DND-41 (cell line): Measurements from ENCODE around the gene SPECC1.

Experiments
- ATAC-seq: fragments of 200-7000 bp; cut with Tn5 transposase; 3 replicates; pipeline ENCODE4 v1.9.1; 2021; ENCODE audit warnings: low read depth; ENCODE audit not compliant: insufficient read depth
- DNase-seq: peaks from one replicate; pipeline ENCODE4 v3.0.0-alpha.2; 2020
- H2AFZ ChIP-seq: 2 replicates; pipeline ENCODE4 v1.6.0; 2012; ENCODE audit warnings: low read depth, low read length
- H3K27ac ChIP-seq: 2 replicates; pipeline ENCODE4 v1.5.1; 2012; ENCODE audit warnings: low read length, inconsistent platforms
- H3K27me3 ChIP-seq: fragments of 200-600 bp; sonication (generic); 2 replicates; pipeline ENCODE4 v1.6.0; 2012; ENCODE audit warnings: low read length, mild to moderate bottlenecking, inconsistent platforms; ENCODE audit not compliant: insufficient read depth, poor library complexity
- H3K36me3 ChIP-seq: 2 replicates; pipeline ENCODE4 v1.5.1; 2012; ENCODE audit warnings: low read length, inconsistent platforms; ENCODE audit not compliant: insufficient read depth
- H3K4me1 ChIP-seq: 2 replicates; pipeline ENCODE4 v1.5.1; 2012; ENCODE audit warnings: mild to moderate bottlenecking, low read length; ENCODE audit not compliant: insufficient read depth
- H3K4me2 ChIP-seq: 2 replicates; pipeline ENCODE4 v1.6.0; 2012; ENCODE audit warnings: mild to moderate bottlenecking, moderate library complexity, low read length, inconsistent platforms; ENCODE audit not compliant: insufficient read depth
- H3K4me3 ChIP-seq, 2 experiments: fragments of 200-600 bp in 1 of 2; shearing (Covaris generic) in 1 of 2; 2 replicates each; pipeline ENCODE4 v1.5.1; 2012 to 2016; ENCODE audit warnings: inconsistent platforms in 2 of 2, low read length in 2 of 2, mild to moderate bottlenecking in 2 of 2, low read depth in 1 of 2, moderate library complexity in 1 of 2
- H3K79me2 ChIP-seq: 2 replicates; pipeline ENCODE4 v1.6.0; 2012; ENCODE audit warnings: low read length, inconsistent platforms; ENCODE audit not compliant: insufficient read depth
- H3K9ac ChIP-seq: 2 replicates; pipeline ENCODE4 v1.6.0; 2012; ENCODE audit warnings: low read depth, mild to moderate bottlenecking, inconsistent platforms, low read length, moderate library complexity
- H3K9me3 ChIP-seq: 2 replicates; pipeline ENCODE4 v1.5.1; 2012; ENCODE audit warnings: low read length, moderate library complexity, mild to moderate bottlenecking, inconsistent platforms; ENCODE audit not compliant: insufficient read depth, severe bottlenecking
- H4K20me1 ChIP-seq: 2 replicates; pipeline ENCODE4 v1.6.0; 2012; ENCODE audit warnings: low read length; ENCODE audit not compliant: insufficient read depth
- CTCF ChIP-seq: IDR thresholded peaks from 2 replicates; pipeline ENCODE4 v1.5.1; 2012; ENCODE audit warnings: borderline replicate concordance, low read length, moderate library complexity, mild to moderate bottlenecking; ENCODE audit not compliant: poor library complexity, severe bottlenecking; ENCODE audit errors: extremely low read depth
- EZH2 ChIP-seq: IDR thresholded peaks from 3 replicates; pipeline ENCODE4 v1.6.1; 2012; ENCODE audit warnings: borderline replicate concordance, low read depth, mild to moderate bottlenecking, moderate library complexity, low read length, inconsistent platforms; ENCODE audit not compliant: severe bottlenecking

Gene SPECC1

GRCh38 chr17:20202141-20202621 lies 193.0 kb downstream of the SPECC1 start:
- Histone ChIP-seq H3K27ac (no peak overlapping the region), H3K9me3 (peaks cover 1% of the 10 kb centered on the region), H2AFZ (no peak overlapping the region), H3K36me3 (no peaks in the 10 kb centered on the region), H3K9ac (no peak overlapping the region), H4K20me1 (no peaks in the 10 kb centered on the region), H3K27me3 (no peaks in the 10 kb centered on the region), H3K4me1 (no peaks in the 10 kb centered on the region), H3K79me2 (no peaks in the 10 kb centered on the region), H3K4me3 (no peak overlapping the region), H3K4me2 (no peak overlapping the region)
- ATAC-seq (no peak), DNase-seq (no peak)
- TF ChIP-seq EZH2: no peak
- no peak for TF ChIP-seq CTCF

GRCh38 chr17:20203018-20203417 lies 193.9 kb downstream of the SPECC1 start:
- no peak overlapping the region for H3K4me3 ChIP-seq
- no peak overlapping the region for H3K27ac ChIP-seq
- H3K27me3 ChIP-seq: peaks cover 2% of the 10 kb centered on the region
- TF ChIP-seq EZH2: no peak
- no peak for TF ChIP-seq CTCF
- no peaks in the 10 kb centered on the region for H4K20me1 ChIP-seq
- no peaks in the 10 kb centered on the region for H3K79me2 ChIP-seq
- DNase-seq: no peak
- H3K9me3 ChIP-seq: no peaks in the 10 kb centered on the region
- no peak overlapping the region for H2AFZ ChIP-seq
- no peaks in the 10 kb centered on the region for H3K4me1 ChIP-seq
- H3K4me2 ChIP-seq: no peak overlapping the region
- ATAC-seq: no peak
- no peaks in the 10 kb centered on the region for H3K36me3 ChIP-seq
- H3K9ac ChIP-seq: no peak overlapping the region

DNA sequence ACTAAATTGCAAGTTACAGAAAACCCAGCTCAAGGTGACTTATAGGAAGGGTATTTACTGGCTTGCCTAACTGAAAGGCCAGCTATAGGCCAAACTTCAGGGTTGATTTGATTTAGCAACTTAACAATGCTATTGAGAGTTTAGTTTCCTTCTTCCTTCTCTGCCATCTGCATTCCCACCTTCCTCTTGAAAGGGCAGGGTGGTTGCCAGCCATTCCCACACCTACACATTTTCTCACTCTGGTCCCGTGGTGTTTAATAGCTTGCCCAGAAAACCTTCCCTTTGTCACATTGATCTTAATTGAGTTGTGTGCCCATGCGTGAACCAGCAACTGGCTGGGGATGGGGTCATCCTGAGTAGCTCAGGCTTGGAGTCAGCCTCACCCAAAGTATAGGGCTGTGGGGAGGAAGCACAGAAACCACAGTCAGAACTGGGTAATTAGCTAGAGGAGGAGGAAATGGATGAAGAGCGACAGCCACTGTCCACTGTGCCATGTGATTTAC lies 194.7 kb downstream of the SPECC1 start:
- Histone ChIP-seq H3K4me2 (no peak overlapping the region), H3K4me1 (no peaks in the 10 kb centered on the region), H2AFZ (no peak overlapping the region), H3K27ac (no peak overlapping the region), H3K4me3 (no peak overlapping the region), H3K9me3 (no peaks in the 10 kb centered on the region), H3K27me3 (peaks cover 6% of the 10 kb centered on the region), H3K79me2 (no peaks in the 10 kb centered on the region), H3K36me3 (no peaks in the 10 kb centered on the region), H4K20me1 (no peaks in the 10 kb centered on the region), H3K9ac (no peak overlapping the region)
- TF ChIP-seq CTCF (no peak), EZH2 (no peak)
- ATAC-seq (no peak), DNase-seq (no peak)

DNA sequence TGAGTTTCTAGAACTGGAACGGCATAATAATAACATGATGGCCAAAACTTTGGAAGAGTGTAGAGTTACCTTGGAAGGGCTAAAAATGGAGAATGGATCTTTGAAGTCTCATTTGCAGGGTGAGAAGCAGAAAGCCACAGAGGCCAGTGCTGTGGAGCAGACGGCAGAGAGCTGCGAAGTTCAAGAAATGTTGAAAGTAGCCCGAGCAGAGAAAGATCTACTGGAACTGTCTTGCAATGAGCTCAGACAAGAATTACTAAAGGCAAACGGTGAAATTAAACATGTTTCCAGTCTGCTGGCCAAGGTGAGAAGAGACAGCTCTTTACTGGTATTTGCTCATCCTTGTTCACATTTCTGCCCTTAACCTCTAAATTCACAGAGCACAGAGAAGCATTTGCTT lies 196.4 kb downstream of the SPECC1 start:
- no peaks in the 10 kb centered on the region for H3K36me3 ChIP-seq
- DNase-seq (no peak), ATAC-seq (no peak)
- H3K27me3 ChIP-seq: peaks cover 6% of the 10 kb centered on the region
- H3K4me2 ChIP-seq: no peak overlapping the region
- H3K4me3 ChIP-seq: no peak overlapping the region
- no peaks in the 10 kb centered on the region for H3K79me2 ChIP-seq
- no peaks in the 10 kb centered on the region for H3K9me3 ChIP-seq
- H3K27ac ChIP-seq: no peak overlapping the region
- no peaks in the 10 kb centered on the region for H3K4me1 ChIP-seq
- H2AFZ ChIP-seq: no peak overlapping the region
- no peaks in the 10 kb centered on the region for H4K20me1 ChIP-seq
- no peak for TF ChIP-seq EZH2
- TF ChIP-seq CTCF: no peak
- H3K9ac ChIP-seq: no peak overlapping the region
